ENCODE results near the gene ZNF436. TPM values are rescaled to one million over a fixed set of nuclear protein-coding genes. Genes with fewer than 3 reads are reported as not detected.

The ZNF436 gene
- total RNA-seq, 4 donors from 2014 or later: 11.2 to 13.3 (median 12.0) TPM

DNA sequence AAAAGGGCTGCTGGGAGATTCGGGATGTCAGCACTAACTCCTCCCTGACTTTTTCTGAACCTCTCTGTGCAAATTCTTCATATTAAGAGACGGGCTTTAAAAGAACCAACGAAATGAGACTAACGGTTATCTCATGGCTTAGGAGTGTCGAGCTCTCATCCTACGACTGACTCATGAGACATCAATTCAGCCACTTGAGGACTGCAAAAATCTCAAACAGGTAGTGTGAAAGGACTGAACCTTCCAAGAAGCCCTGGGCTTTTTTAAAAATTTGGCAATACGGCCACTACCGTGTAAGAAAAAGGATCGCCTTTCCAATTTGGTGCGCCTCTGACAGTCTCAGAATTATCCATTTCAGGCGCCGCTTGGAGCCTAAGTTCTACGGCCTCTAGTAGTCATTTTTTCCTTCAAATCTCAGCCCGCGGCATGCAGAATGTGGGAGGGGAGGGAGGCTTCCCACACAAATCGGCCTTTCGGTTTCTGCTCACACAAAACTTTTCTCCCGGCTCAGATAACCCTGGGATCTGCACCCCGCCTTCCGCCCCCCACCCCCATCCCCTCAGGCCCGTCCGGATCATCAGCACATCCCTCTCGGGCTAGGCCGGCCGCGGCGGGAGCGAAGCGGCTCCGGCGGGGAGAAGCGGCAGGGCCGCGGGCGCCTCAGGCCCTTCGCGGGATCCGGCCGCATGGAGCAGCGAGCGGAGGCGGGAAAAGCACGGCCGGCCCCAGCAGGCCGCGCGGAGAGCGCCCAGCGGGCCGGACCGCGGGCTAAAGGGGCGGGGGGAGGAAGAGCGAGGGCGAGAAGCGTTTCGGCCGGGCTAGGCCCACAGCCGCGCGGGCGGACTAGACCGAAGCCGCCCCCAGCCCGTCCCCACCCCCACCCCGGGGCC is 26.2 kb downstream of the ZNF436 start:
- no peaks in the 10 kb centered on the region for H3K36me3 ChIP-seq
- H3K4me1 ChIP-seq: peaks cover 0 to 39% (median 4%) of the 10 kb centered on the region in 4 donors
- no peaks in the 10 kb centered on the region for H3K9me3 ChIP-seq
- TF ChIP-seq POLR2A (IDR thresholded peaks at IDR 0.05): no peak
- peak overlapping the region; percentile 78 to 99 (median 84) for H3K4me3 ChIP-seq
- H3K27me3 ChIP-seq: no peaks in the 10 kb centered on the region
- peak overlapping the region; percentile 97 to 100 (median 98) for H3K27ac ChIP-seq
- DNase-seq: peak in 2 of 3 donors; percentile 21 to 58

DNA sequence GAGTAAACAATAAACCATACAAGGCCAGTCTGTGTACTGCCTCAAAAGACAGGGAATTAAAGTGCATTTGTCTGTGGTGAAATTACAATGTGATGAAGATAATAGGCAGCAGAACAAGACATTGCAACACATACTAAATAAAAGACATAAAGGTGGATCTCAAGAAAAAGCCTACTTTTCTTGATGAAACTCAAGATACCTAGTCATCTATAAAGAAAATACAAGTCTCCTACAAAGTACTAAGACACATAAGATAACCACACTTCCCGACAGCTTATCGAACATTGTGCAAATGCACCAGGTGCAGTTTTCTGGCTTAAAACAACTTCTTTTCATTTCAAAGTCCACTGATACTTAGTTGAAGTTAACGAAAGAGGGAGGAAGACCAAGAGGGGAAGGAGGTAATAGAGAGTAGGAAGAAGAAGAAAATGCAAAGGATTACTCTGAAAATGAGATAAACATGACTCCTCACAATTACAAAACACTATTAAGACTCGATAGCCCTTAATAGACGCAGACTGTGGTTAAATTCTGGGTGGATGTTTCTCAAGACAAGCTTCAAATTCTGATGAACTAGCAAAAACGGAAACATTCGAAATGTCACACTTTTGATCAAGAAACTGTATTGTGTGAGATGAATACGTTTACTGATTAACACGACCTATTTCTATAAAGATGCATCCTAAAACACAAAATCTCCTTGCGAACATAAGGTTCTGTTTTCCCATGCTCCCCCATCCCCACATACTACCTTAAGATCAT is 27.5 kb downstream of the ZNF436 start:
- Histone ChIP-seq H3K4me3 (peak overlapping the region in 3 of 4 donors; percentile 78 to 86 (median 81)), H3K4me1 (peaks cover 0 to 53% (median 4%) of the 10 kb centered on the region in 4 donors)

DNA sequence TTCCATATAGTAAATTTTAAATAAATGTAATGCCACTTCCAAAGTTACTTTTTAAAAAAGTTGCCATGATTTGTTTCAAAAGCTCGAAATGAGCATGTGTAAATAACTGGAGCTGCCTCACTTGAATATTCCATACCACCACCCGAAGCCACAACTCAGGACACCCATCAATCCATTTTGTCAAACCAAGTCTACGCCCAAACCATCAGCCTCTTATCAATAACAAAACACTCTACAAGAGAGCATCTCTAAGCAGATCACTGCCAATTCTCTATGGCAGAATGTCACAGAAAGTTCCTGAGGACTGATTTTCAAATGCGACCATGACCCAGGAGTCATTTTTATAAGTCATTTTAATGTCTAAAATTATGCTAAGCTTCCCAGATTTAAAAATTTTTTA is 30.0 kb downstream of the ZNF436 start:
- no peak for TF ChIP-seq POLR2A (IDR thresholded peaks at IDR 0.05)
- TF ChIP-seq, protein P1, sequence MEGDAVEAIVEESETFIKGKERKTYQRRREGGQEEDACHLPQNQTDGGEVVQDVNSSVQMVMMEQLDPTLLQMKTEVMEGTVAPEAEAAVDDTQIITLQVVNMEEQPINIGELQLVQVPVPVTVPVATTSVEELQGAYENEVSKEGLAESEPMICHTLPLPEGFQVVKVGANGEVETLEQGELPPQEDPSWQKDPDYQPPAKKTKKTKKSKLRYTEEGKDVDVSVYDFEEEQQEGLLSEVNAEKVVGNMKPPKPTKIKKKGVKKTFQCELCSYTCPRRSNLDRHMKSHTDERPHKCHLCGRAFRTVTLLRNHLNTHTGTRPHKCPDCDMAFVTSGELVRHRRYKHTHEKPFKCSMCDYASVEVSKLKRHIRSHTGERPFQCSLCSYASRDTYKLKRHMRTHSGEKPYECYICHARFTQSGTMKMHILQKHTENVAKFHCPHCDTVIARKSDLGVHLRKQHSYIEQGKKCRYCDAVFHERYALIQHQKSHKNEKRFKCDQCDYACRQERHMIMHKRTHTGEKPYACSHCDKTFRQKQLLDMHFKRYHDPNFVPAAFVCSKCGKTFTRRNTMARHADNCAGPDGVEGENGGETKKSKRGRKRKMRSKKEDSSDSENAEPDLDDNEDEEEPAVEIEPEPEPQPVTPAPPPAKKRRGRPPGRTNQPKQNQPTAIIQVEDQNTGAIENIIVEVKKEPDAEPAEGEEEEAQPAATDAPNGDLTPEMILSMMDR (IDR thresholded peaks at IDR 0.05): no peak
- no peaks in the 10 kb centered on the region for H3K27me3 ChIP-seq
- H3K9me3 ChIP-seq: no peaks in the 10 kb centered on the region
- no peak overlapping the region for H3K4me3 ChIP-seq
- no peak overlapping the region for H3K27ac ChIP-seq
- H3K4me1 ChIP-seq: peaks cover 0 to 55% (median 4%) of the 10 kb centered on the region in 4 donors
- H3K36me3 ChIP-seq: peaks cover 0 to 31% (median 0%) of the 10 kb centered on the region in 3 donors
- DNase-seq: no peak

More for the DNA sequence above, 27.5 kb downstream of the ZNF436 start:
- peaks cover 0 to 12% (median 0%) of the 10 kb centered on the region in 3 donors for H3K36me3 ChIP-seq
- H3K27ac ChIP-seq: peak overlapping the region in 1 of 4 donors; percentile 100
- H3K9me3 ChIP-seq: no peaks in the 10 kb centered on the region
- no peak for TF ChIP-seq POLR2A (IDR thresholded peaks at IDR 0.05)
- TF ChIP-seq, protein P1 (IDR thresholded peaks at IDR 0.05): no peak
- no peak for DNase-seq
- H3K27me3 ChIP-seq: no peaks in the 10 kb centered on the region

DNA sequence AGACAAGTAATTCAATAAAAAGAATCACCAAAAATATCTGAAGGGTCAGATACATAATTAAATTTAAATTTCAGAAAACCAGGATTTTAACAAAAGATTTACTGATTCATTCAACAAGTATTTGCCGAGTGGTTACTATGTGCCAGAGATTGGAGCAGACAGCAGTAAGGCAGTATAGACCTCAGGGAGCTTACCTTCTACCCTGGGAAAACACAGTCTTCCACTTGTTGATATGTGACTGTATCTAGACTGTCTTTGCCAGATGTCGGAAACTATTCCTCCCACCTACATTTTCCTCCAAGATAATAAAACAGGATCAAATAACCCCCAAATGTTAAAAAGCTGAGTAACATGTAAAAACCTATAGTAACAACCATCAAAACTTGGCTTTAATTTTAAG is 31.8 kb downstream of the ZNF436 start:
- no peak for TF ChIP-seq POLR2A (IDR thresholded peaks at IDR 0.05)
- TF ChIP-seq, protein P1 (IDR thresholded peaks at IDR 0.05): no peak
- H3K36me3 ChIP-seq: peaks cover 0 to 47% (median 0%) of the 10 kb centered on the region in 3 donors
- H3K4me1 ChIP-seq: peaks cover 0 to 55% (median 4%) of the 10 kb centered on the region in 4 donors

DNA sequence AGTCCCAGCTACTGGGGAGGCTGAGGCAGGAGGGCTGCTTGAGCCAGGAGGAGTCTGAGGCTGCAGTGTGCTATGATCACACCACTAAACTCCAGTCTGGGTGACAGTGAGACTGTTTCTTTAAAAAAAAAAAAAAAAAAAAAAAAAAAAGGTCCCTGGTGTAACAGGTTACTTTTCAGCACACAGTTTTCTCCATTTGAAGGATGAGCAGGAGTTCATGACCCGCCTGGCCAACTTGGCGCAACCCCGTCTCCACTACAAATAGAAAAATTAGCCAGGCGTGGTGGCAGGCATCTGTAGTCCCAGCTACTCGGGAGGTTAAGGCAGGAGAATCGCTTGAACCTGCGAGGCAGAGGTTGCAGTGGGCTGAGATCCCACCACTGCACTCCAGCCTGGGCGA is 37.9 kb downstream of the ZNF436 start:
- Histone ChIP-seq H3K4me3 (no peak overlapping the region), H3K27me3 (no peaks in the 10 kb centered on the region), H3K36me3 (peaks cover 0 to 89% (median 0%) of the 10 kb centered on the region in 3 donors), H3K9me3 (no peaks in the 10 kb centered on the region), H3K4me1 (no peaks in the 10 kb centered on the region), H3K27ac (no peak overlapping the region)
- TF ChIP-seq, protein P1 (IDR thresholded peaks at IDR 0.05): no peak
- no peak for TF ChIP-seq POLR2A (IDR thresholded peaks at IDR 0.05)
- no peak for DNase-seq

More for the DNA sequence above, 31.8 kb downstream of the ZNF436 start:
- Histone ChIP-seq H3K4me3 (no peak overlapping the region), H3K9me3 (no peaks in the 10 kb centered on the region), H3K27me3 (no peaks in the 10 kb centered on the region), H3K27ac (no peak overlapping the region)
- no peak for DNase-seq

Data from Peyer's patch (tissue), 4 donors.